A673 (cell line): ENCODE measurements around the gene CUBN. TPM values are rescaled to one million over a fixed set of nuclear protein-coding genes. Genes with fewer than 3 reads are reported as not detected.

Source experiments
- BruUV-seq: library from RNA; stranded (reverse); fragments of 400-500 nt; replicated peaks from 2 replicates; lab custom pipeline; 2021; lab: Mats Ljungman, UMichigan
- CTCF ChIA-PET: fragments of 300-600 bp; sonication (Branson Sonifier 250); formaldehyde crosslinking; loops from one replicate; lab custom pipeline; 2022; ENCODE audit warnings: antibody characterized with exemption; lab: Charles Lee
- POLR2A ChIA-PET: fragments of 300-600 bp; sonication (Branson Sonifier 250); formaldehyde crosslinking; loops from one replicate; lab custom pipeline; 2022; ENCODE audit warnings: antibody characterized with exemption; ENCODE audit not compliant: low non-redundant PET; lab: Charles Lee
- DNase-seq: peaks from one replicate; pipeline ENCODE4 v3.0.0-alpha.2; 2015; ENCODE audit warnings: low spot score
- H3K27ac ChIP-seq: fragments of 200-600 bp; sonication (generic); 2 replicates; pipeline ENCODE4 v1.5.1; 2016; ENCODE audit warnings: mixed run types, low read depth, mild to moderate bottlenecking, mixed read lengths, antibody characterized with exemption, low read length; ENCODE audit not compliant: poor library complexity, severe bottlenecking
- H3K27me3 ChIP-seq: fragments of 200-600 bp; sonication (generic); replicated peaks from 2 replicates; pipeline ENCODE4 v1.6.1; 2017; ENCODE audit warnings: mixed run types, low read depth, mild to moderate bottlenecking, mixed read lengths, antibody characterized with exemption, low read length; ENCODE audit not compliant: insufficient read depth, poor library complexity
- H3K36me3 ChIP-seq: fragments of 200-600 bp; sonication (generic); 2 replicates; pipeline ENCODE4 v1.6.1; 2016; ENCODE audit warnings: mixed run types, mild to moderate bottlenecking, mixed read lengths, antibody characterized with exemption, low read length; ENCODE audit not compliant: insufficient read depth, poor library complexity, severe bottlenecking
- H3K4me1 ChIP-seq: fragments of 200-600 bp; sonication (generic); 2 replicates; pipeline ENCODE4 v1.6.1; 2017; ENCODE audit warnings: mixed run types, mild to moderate bottlenecking, mixed read lengths, antibody characterized with exemption, low read length; ENCODE audit not compliant: insufficient read depth, poor library complexity, severe bottlenecking
- H3K4me3 ChIP-seq: fragments of 200-600 bp; sonication (generic); 2 replicates; pipeline ENCODE4 v1.5.1; 2016; ENCODE audit warnings: low read depth, mixed run types, mild to moderate bottlenecking, mixed read lengths, low read length; ENCODE audit not compliant: poor library complexity, severe bottlenecking
- H3K9me3 ChIP-seq: fragments of 200-600 bp; sonication (generic); 2 replicates; pipeline ENCODE4 v1.6.1; 2016; ENCODE audit warnings: mixed run types, low read depth, mild to moderate bottlenecking, mixed read lengths, antibody characterized with exemption, low read length; ENCODE audit not compliant: poor library complexity, severe bottlenecking
- EZH2 ChIP-seq: fragments of 200-600 bp; sonication (generic); IDR thresholded peaks from 2 replicates; pipeline ENCODE4 v1.6.1; 2017; ENCODE audit warnings: borderline replicate concordance, low read depth, mild to moderate bottlenecking, mixed read lengths, antibody characterized with exemption, low read length; ENCODE audit not compliant: poor library complexity, severe bottlenecking
- intact Hi-C: fragments of 100-400 bp; cut with micrococcal nuclease; formaldehyde crosslinking; loops from one replicate; pipeline ENCODE4 v1.10.0; 2022; ENCODE audit not compliant: unreplicated experiment
- total RNA-seq: library from RNA; stranded (reverse); gene quantifications from 2 replicates; pipeline ENCODE4 v1.2.3, GENCODE V29; 2021
- TF ChIP-seq, protein P1 (sequence below): fragments of 300-800, 200-600 bp; sonication (generic); conservative IDR thresholded peaks from 2 replicates; pipeline ENCODE4 v1.5.1; 2017; ENCODE audit warnings: low read depth, mild to moderate bottlenecking, antibody characterized with exemption, low read length, moderate library complexity, mixed read lengths

CUBN gene
- total RNA-seq, 1 experiment from 2014 or later = 3.4 TPM

DNA sequence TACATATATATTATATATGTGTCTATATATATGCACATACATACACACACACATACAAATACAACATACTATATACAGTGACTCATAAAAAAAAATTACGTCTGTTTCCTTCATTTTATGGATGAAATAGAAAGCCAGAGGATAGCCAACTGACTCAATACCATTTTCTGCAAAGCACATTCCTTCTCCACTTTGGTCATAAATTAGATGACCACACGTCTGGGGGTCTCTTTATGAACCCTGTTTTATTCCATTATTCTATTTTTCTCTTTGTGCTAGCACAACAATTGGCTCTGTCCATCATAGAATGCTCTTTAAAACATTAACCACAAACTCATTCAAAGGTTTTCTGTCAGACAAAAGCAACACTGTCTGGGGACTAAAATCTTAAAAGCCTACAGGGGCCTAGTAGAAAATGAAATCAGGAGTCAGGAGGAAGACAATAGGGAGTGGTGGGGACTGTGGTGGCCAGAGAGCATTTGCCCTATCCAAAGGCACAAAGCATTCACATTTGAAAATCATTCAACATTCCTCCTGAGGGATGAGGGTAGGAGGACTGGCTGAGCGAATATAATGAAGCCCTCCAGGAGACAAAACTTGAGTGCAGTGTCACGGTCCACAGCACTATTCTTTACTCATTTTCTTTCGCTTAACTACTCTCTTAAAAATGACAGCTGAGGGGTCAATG is 4.3 kb downstream of the CUBN start:
- H3K27ac ChIP-seq = no peak overlapping the region
- intact Hi-C loops = no loop called here
- DNase-seq = no peak
- H3K4me3 ChIP-seq = no peak overlapping the region
- H3K36me3 ChIP-seq = no peaks in the 10 kb centered on the region
- TF ChIP-seq, protein P1, sequence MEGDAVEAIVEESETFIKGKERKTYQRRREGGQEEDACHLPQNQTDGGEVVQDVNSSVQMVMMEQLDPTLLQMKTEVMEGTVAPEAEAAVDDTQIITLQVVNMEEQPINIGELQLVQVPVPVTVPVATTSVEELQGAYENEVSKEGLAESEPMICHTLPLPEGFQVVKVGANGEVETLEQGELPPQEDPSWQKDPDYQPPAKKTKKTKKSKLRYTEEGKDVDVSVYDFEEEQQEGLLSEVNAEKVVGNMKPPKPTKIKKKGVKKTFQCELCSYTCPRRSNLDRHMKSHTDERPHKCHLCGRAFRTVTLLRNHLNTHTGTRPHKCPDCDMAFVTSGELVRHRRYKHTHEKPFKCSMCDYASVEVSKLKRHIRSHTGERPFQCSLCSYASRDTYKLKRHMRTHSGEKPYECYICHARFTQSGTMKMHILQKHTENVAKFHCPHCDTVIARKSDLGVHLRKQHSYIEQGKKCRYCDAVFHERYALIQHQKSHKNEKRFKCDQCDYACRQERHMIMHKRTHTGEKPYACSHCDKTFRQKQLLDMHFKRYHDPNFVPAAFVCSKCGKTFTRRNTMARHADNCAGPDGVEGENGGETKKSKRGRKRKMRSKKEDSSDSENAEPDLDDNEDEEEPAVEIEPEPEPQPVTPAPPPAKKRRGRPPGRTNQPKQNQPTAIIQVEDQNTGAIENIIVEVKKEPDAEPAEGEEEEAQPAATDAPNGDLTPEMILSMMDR = no peak
- no peak for TF ChIP-seq EZH2
- BruUV-seq = no TSS peak
- ChIA-PET CTCF (no interaction called here), POLR2A (no interaction called here)
- no peaks in the 10 kb centered on the region for H3K9me3 ChIP-seq
- no peaks in the 10 kb centered on the region for H3K27me3 ChIP-seq
- no peaks in the 10 kb centered on the region for H3K4me1 ChIP-seq

DNA sequence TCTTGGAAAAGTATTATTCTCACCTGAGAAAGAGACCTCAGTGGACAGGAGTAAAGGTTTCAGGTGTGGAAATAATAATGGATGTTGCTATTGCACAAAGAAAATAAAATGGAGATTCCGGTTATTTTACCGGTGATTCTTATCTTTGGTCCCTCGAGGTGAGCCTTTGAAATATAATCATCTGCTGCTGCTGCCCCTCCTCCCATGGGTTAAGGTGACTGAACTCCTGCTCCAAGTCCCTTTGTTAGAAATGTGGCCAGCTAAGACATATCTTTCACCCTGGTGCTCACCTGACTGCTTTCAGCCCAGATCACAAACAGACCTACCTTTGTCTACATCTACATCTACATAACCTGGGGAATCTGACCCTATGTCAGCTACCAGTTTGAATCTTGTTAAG is 5.7 kb downstream of the CUBN start:
- H3K4me3 ChIP-seq = no peak overlapping the region
- CTCF ChIA-PET = no interaction called here
- TF ChIP-seq, protein P1 = no peak
- no peak for TF ChIP-seq EZH2
- no peaks in the 10 kb centered on the region for H3K4me1 ChIP-seq
- H3K9me3 ChIP-seq = no peaks in the 10 kb centered on the region
- BruUV-seq = no TSS peak
- no peak for DNase-seq
- POLR2A ChIA-PET = no interaction called here
- no peaks in the 10 kb centered on the region for H3K36me3 ChIP-seq
- H3K27me3 ChIP-seq = no peaks in the 10 kb centered on the region
- intact Hi-C loops = no loop called here
- no peak overlapping the region for H3K27ac ChIP-seq

DNA sequence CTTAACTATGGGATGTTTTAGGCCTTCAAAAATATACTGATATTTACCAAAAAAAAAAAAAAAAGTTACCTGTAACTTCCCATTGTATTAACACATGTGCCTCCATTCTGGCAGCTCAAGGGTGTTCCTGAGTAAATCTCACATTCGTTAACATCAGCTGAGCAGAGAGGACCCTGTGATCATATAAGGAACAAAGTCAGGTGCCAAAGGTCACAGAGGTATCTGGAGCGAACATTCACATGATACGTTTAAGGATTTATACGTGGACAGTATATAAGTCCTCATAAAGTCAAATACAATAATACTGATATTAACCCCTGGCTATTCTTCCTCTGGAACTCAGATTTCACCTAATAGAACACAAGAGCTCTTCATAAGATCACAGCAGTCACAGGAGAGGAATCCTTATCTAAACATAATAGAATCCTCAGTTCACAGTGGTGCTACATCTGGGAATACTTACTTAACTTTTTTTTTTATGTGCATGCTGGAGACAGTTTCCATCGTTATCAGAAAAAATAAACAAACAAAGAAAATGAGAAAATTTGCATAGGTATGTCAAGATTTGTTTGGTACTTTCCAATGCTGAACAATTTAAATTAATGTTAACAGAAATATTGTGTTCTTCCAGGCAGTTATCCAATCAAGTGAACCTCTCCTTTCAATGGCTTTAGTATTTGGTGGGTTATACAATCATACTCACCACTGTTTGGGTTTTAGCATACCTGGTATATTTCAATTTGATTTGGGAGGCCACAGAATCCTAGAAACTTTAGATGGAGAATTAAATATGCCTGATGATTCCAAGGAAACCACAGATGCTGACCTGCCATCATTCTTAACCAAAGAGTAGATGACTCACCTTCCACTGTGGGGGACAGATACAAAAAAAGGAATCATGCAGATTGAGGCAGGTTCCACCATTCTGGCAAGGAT is 6.6 kb downstream of the CUBN start:
- Histone ChIP-seq H3K4me3 (no peak overlapping the region), H3K27ac (no peak overlapping the region), H3K27me3 (no peaks in the 10 kb centered on the region), H3K36me3 (no peaks in the 10 kb centered on the region), H3K9me3 (no peaks in the 10 kb centered on the region), H3K4me1 (no peaks in the 10 kb centered on the region)
- ChIA-PET CTCF (no interaction called here), POLR2A (no interaction called here)
- intact Hi-C loops = no loop called here
- no peak for DNase-seq
- no peak for TF ChIP-seq EZH2
- TF ChIP-seq, protein P1 = no peak
- no TSS peak for BruUV-seq
